Loucy (cell line): Measurements from ENCODE around the gene MRI1.

Experiments
- EZH2phosphoT487 ChIP-seq: fragments of 200-600 bp; IDR thresholded peaks from 2 replicates; pipeline ENCODE4 v1.6.1; 2018; ENCODE audit warnings: antibody characterized with exemption, mild to moderate bottlenecking, moderate library complexity, borderline replicate concordance
- TF ChIP-seq, protein P1 (sequence below): fragments of 200-600 bp; sonication (generic); conservative IDR thresholded peaks from 2 replicates; pipeline ENCODE4 v1.5.1; 2014; ENCODE audit warnings: mild to moderate bottlenecking, antibody characterized with exemption, low read length

DNA sequence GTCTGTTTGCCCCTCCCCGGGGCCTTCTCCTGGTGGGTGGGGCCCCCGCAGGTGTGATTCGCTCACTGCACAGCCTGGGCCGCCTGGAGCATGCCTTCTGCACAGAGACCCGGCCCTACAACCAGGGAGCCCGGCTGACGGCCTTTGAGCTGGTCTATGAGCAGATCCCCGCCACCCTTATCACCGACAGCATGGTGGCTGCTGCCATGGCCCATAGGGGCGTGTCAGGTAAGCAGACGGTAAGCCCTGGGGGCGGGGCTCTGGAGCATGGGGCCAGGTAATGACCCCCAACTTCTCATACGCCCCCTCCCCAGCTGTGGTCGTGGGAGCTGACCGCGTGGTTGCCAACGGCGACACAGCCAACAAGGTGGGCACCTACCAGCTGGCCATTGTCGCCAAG is 4.2 kb downstream of the MRI1 start:
- TF ChIP-seq, protein P1, sequence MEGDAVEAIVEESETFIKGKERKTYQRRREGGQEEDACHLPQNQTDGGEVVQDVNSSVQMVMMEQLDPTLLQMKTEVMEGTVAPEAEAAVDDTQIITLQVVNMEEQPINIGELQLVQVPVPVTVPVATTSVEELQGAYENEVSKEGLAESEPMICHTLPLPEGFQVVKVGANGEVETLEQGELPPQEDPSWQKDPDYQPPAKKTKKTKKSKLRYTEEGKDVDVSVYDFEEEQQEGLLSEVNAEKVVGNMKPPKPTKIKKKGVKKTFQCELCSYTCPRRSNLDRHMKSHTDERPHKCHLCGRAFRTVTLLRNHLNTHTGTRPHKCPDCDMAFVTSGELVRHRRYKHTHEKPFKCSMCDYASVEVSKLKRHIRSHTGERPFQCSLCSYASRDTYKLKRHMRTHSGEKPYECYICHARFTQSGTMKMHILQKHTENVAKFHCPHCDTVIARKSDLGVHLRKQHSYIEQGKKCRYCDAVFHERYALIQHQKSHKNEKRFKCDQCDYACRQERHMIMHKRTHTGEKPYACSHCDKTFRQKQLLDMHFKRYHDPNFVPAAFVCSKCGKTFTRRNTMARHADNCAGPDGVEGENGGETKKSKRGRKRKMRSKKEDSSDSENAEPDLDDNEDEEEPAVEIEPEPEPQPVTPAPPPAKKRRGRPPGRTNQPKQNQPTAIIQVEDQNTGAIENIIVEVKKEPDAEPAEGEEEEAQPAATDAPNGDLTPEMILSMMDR, result no peak
- no peak for TF ChIP-seq EZH2phosphoT487
